Measurements from ENCODE around the gene HDLBP.

DNA sequence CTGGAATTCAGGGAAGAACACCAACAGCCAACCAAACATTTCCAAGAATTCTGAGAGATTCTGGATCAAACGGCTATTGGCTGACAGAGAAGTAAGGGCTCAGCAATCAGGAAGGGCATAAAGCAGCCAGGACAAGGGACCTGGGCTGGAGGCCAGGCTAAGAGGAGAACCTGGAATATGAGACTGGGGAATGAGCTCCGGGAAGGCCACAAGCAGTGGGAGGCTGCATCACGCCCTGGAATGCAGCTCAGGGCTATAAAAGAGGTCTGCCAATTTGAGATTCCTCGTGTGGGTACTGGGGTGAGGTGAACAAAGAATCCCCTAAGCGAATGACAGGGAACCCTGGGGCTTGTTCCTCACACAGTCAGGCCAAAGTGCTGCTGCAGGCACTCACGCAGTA, 66.6 kb downstream of the HDLBP start:
- TF ChIP-seq, protein P1, sequence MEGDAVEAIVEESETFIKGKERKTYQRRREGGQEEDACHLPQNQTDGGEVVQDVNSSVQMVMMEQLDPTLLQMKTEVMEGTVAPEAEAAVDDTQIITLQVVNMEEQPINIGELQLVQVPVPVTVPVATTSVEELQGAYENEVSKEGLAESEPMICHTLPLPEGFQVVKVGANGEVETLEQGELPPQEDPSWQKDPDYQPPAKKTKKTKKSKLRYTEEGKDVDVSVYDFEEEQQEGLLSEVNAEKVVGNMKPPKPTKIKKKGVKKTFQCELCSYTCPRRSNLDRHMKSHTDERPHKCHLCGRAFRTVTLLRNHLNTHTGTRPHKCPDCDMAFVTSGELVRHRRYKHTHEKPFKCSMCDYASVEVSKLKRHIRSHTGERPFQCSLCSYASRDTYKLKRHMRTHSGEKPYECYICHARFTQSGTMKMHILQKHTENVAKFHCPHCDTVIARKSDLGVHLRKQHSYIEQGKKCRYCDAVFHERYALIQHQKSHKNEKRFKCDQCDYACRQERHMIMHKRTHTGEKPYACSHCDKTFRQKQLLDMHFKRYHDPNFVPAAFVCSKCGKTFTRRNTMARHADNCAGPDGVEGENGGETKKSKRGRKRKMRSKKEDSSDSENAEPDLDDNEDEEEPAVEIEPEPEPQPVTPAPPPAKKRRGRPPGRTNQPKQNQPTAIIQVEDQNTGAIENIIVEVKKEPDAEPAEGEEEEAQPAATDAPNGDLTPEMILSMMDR (IDR thresholded peaks at IDR 0.05; ENCODE audit: low read depth, low read length): no peak
- TF ChIP-seq EZH2phosphoT487 (IDR thresholded peaks at IDR 0.05; ENCODE audit: low read depth): no peak

Data from OCI-LY3 (cell line).